ENCODE results near the gene BYSL. TPM values are rescaled to one million over a fixed set of nuclear protein-coding genes. Genes with fewer than 3 reads are reported as not detected.
A peak's percentile ranks its signal among the peaks of the same experiment; 100 is the strongest.
"Not testable (repeated sequence)": the region's sequence is repeated elsewhere in the genome, so short reads cannot be mapped to it uniquely, and the experiment has no call there.

Gene BYSL
- total RNA-seq, 4 donors from 2014 or later: 5.8 to 11.6 (median 9.2) TPM

- TF ChIP-seq POLR2A (IDR thresholded peaks at IDR 0.05; ENCODE audit: low read depth) (no peak), POLR2AphosphoS5 (IDR thresholded peaks at IDR 0.05) (no peak), EP300 (IDR thresholded peaks at IDR 0.05) (no peak), CTCF (IDR thresholded peaks at IDR 0.05) (no peak)
- peak overlapping the region; percentile 76 to 94 (median 89) for H3K4me3 ChIP-seq
- no peak for DNase-seq (ENCODE audit: extremely low spot score)
- WGBS: 43% methylated on average over 17 of the region's 20 CpGs
- intact Hi-C loops (cut with DNase I): no loop called here
- peaks cover 41 to 53% (median 45%) of the 10 kb centered on the region in 4 donors for H3K4me1 ChIP-seq
- no peaks in the 10 kb centered on the region for H3K9me3 ChIP-seq
- H3K27ac ChIP-seq (replicated peaks in 1 of 4): peak overlapping the region; percentile 86 to 96 (median 92)
- peaks cover 0 to 12% (median under 1%) of the 10 kb centered on the region in 4 donors for H3K36me3 ChIP-seq
- H3K27me3 ChIP-seq: no peaks in the 10 kb centered on the region
These were observed 21.0 kb downstream of the BYSL start for GRCh38 chr6:41942067-41942851.

- 93% methylated on average over 14 of the region's 14 CpGs for WGBS
- H3K27me3 ChIP-seq; DNase-seq (ENCODE audit: extremely low spot score); H3K9me3 ChIP-seq; H3K36me3 ChIP-seq; intact Hi-C loops (cut with DNase I); H3K4me3 ChIP-seq: not testable (repeated sequence)
- H3K27ac ChIP-seq (replicated peaks in 1 of 4): peak overlapping the region in 3 of 4 donors; percentile 90 to 96 (median 93)
- H3K4me1 ChIP-seq: peaks cover 35 to 47% (median 39%) of the 10 kb centered on the region in 4 donors
These were observed 21.6 kb downstream of the BYSL start for GRCh38 chr6:41942882-41943281.

GRCh38 chr6:41943456-41943855 is 22.2 kb downstream of the BYSL start:
- no peaks in the 10 kb centered on the region for H3K27me3 ChIP-seq
- TF ChIP-seq POLR2A (IDR thresholded peaks at IDR 0.05; ENCODE audit: low read depth) (no peak), CTCF (IDR thresholded peaks at IDR 0.05) (no peak), EP300 (IDR thresholded peaks at IDR 0.05) (no peak), POLR2AphosphoS5 (IDR thresholded peaks at IDR 0.05) (no peak)
- intact Hi-C loops (cut with DNase I): no loop called here
- no peak overlapping the region for H3K4me3 ChIP-seq
- peaks cover 29 to 41% (median 35%) of the 10 kb centered on the region in 4 donors for H3K4me1 ChIP-seq
- H3K27ac ChIP-seq (replicated peaks in 1 of 4): no peak overlapping the region
- peaks cover 0 to 4% (median 0%) of the 10 kb centered on the region in 4 donors for H3K36me3 ChIP-seq
- H3K9me3 ChIP-seq: no peaks in the 10 kb centered on the region
- no peak for DNase-seq (ENCODE audit: extremely low spot score)

GRCh38 chr6:41947581-41948220 is 26.4 kb downstream of the BYSL start:
- Histone ChIP-seq H3K9me3 (no peaks in the 10 kb centered on the region), H3K27ac (replicated peaks in 1 of 4) (no peak overlapping the region), H3K4me3 (no peak overlapping the region), H3K36me3 (no peaks in the 10 kb centered on the region), H3K27me3 (no peaks in the 10 kb centered on the region), H3K4me1 (peaks cover 0 to 11% (median under 1%) of the 10 kb centered on the region in 4 donors)
- TF ChIP-seq POLR2A (IDR thresholded peaks at IDR 0.05; ENCODE audit: low read depth): no peak
- TF ChIP-seq CTCF (IDR thresholded peaks at IDR 0.05): no peak
- TF ChIP-seq POLR2AphosphoS5 (IDR thresholded peaks at IDR 0.05): no peak
- no peak for TF ChIP-seq EP300 (IDR thresholded peaks at IDR 0.05)
- DNase-seq (ENCODE audit: extremely low spot score): no peak
- intact Hi-C loops (cut with DNase I): no loop called here
- WGBS: 77% methylated on average over 10 of the region's 10 CpGs

DNA sequence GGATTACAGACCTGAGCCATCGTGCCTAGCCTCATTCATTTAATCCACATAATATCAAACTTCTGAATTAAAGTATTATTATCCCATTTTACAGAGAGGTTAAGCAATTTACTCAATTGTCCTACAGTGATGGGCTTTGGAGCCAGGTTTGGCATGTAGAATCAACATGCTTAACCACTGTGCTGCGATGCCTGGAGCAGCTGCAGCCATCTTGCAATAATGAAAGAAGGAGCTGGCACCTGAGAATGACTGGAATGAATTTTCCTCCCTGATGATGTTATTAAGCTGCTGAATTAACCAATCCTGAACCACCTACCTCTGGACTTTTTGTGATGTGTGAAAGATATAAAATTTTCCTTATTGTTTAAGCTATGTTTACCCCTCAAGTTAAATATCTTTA is 33.4 kb downstream of the BYSL start:
- Histone ChIP-seq H3K9me3 (no peaks in the 10 kb centered on the region), H3K27ac (replicated peaks in 1 of 4) (no peak overlapping the region), H3K27me3 (no peaks in the 10 kb centered on the region), H3K4me3 (no peak overlapping the region), H3K4me1 (no peaks in the 10 kb centered on the region), H3K36me3 (peaks cover 0 to 5% (median 0%) of the 10 kb centered on the region in 4 donors)
- WGBS: 96% methylated on average over 2 of the region's 2 CpGs
- intact Hi-C loops (cut with DNase I): no loop called here
- TF ChIP-seq CTCF (IDR thresholded peaks at IDR 0.05) (no peak), EP300 (IDR thresholded peaks at IDR 0.05) (no peak), POLR2AphosphoS5 (IDR thresholded peaks at IDR 0.05) (no peak), POLR2A (IDR thresholded peaks at IDR 0.05; ENCODE audit: low read depth) (no peak)
- no peak for DNase-seq (ENCODE audit: extremely low spot score)
